ENCODE measurements around the gene KSR1.
"Not testable (repeated sequence)": the region's sequence is repeated elsewhere in the genome, so short reads cannot be mapped to it uniquely, and the experiment has no call there.

DNA sequence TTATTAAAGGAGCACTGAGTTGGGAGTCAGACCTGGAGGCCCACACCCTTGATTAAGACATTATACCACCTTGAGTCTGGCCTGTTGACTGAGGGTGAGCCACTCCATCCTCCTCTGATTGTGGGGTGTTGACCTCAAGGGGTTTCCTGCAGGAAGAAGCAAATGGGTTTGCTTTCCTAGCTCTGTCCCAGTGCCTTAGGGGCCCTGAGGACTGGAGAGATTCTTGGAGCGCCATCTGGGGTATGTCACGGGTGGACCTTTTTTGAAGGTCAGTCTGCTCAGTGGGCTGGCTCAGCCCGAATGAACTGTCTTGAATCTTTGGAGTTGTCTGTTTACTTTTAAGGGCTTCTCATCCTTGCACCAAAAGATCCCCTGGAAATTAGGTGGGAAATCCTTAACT lies 7.8 kb downstream of the KSR1 start:
- TF ChIP-seq, protein P1, sequence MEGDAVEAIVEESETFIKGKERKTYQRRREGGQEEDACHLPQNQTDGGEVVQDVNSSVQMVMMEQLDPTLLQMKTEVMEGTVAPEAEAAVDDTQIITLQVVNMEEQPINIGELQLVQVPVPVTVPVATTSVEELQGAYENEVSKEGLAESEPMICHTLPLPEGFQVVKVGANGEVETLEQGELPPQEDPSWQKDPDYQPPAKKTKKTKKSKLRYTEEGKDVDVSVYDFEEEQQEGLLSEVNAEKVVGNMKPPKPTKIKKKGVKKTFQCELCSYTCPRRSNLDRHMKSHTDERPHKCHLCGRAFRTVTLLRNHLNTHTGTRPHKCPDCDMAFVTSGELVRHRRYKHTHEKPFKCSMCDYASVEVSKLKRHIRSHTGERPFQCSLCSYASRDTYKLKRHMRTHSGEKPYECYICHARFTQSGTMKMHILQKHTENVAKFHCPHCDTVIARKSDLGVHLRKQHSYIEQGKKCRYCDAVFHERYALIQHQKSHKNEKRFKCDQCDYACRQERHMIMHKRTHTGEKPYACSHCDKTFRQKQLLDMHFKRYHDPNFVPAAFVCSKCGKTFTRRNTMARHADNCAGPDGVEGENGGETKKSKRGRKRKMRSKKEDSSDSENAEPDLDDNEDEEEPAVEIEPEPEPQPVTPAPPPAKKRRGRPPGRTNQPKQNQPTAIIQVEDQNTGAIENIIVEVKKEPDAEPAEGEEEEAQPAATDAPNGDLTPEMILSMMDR (IDR thresholded peaks at IDR 0.05): not testable (repeated sequence)
- TF ChIP-seq ZFX (IDR thresholded peaks at IDR 0.05; ENCODE audit: borderline replicate concordance): not testable (repeated sequence)

All from 22Rv1 (cell line).